DND-41 (cell line): ENCODE results near the gene RCAN2.

Experiments
- ATAC-seq: fragments of 200-7000 bp; cut with Tn5 transposase; 3 replicates; pipeline ENCODE4 v1.9.1; 2021; ENCODE audit warnings: low read depth; ENCODE audit not compliant: insufficient read depth
- DNase-seq: peaks from one replicate; pipeline ENCODE4 v3.0.0-alpha.2; 2020
- H2AFZ ChIP-seq: 2 replicates; pipeline ENCODE4 v1.6.0; 2012; ENCODE audit warnings: low read depth, low read length
- H3K27ac ChIP-seq: 2 replicates; pipeline ENCODE4 v1.5.1; 2012; ENCODE audit warnings: low read length, inconsistent platforms
- H3K27me3 ChIP-seq: fragments of 200-600 bp; sonication (generic); 2 replicates; pipeline ENCODE4 v1.6.0; 2012; ENCODE audit warnings: low read length, mild to moderate bottlenecking, inconsistent platforms; ENCODE audit not compliant: insufficient read depth, poor library complexity
- H3K36me3 ChIP-seq: 2 replicates; pipeline ENCODE4 v1.5.1; 2012; ENCODE audit warnings: low read length, inconsistent platforms; ENCODE audit not compliant: insufficient read depth
- H3K4me1 ChIP-seq: 2 replicates; pipeline ENCODE4 v1.5.1; 2012; ENCODE audit warnings: mild to moderate bottlenecking, low read length; ENCODE audit not compliant: insufficient read depth
- H3K4me2 ChIP-seq: 2 replicates; pipeline ENCODE4 v1.6.0; 2012; ENCODE audit warnings: mild to moderate bottlenecking, moderate library complexity, low read length, inconsistent platforms; ENCODE audit not compliant: insufficient read depth
- H3K4me3 ChIP-seq, 2 experiments: fragments of 200-600 bp in 1 of 2; shearing (Covaris generic) in 1 of 2; 2 replicates each; pipeline ENCODE4 v1.5.1; 2012 to 2016; ENCODE audit warnings: inconsistent platforms in 2 of 2, low read length in 2 of 2, mild to moderate bottlenecking in 2 of 2, low read depth in 1 of 2, moderate library complexity in 1 of 2
- H3K79me2 ChIP-seq: 2 replicates; pipeline ENCODE4 v1.6.0; 2012; ENCODE audit warnings: low read length, inconsistent platforms; ENCODE audit not compliant: insufficient read depth
- H3K9ac ChIP-seq: 2 replicates; pipeline ENCODE4 v1.6.0; 2012; ENCODE audit warnings: low read depth, mild to moderate bottlenecking, inconsistent platforms, low read length, moderate library complexity
- H3K9me3 ChIP-seq: 2 replicates; pipeline ENCODE4 v1.5.1; 2012; ENCODE audit warnings: low read length, moderate library complexity, mild to moderate bottlenecking, inconsistent platforms; ENCODE audit not compliant: insufficient read depth, severe bottlenecking
- H4K20me1 ChIP-seq: 2 replicates; pipeline ENCODE4 v1.6.0; 2012; ENCODE audit warnings: low read length; ENCODE audit not compliant: insufficient read depth
- CTCF ChIP-seq: IDR thresholded peaks from 2 replicates; pipeline ENCODE4 v1.5.1; 2012; ENCODE audit warnings: borderline replicate concordance, low read length, moderate library complexity, mild to moderate bottlenecking; ENCODE audit not compliant: poor library complexity, severe bottlenecking; ENCODE audit errors: extremely low read depth
- EZH2 ChIP-seq: IDR thresholded peaks from 3 replicates; pipeline ENCODE4 v1.6.1; 2012; ENCODE audit warnings: borderline replicate concordance, low read depth, mild to moderate bottlenecking, moderate library complexity, low read length, inconsistent platforms; ENCODE audit not compliant: severe bottlenecking

RCAN2 gene

GRCh38 chr6:46505693-46506512, 14.7 kb upstream of the RCAN2 start:
- ATAC-seq (no peak), DNase-seq (no peak)
- Histone ChIP-seq H3K79me2 (no peaks in the 10 kb centered on the region), H3K9me3 (no peaks in the 10 kb centered on the region), H3K4me2 (no peak overlapping the region), H3K4me1 (no peaks in the 10 kb centered on the region), H2AFZ (no peak overlapping the region), H3K36me3 (no peaks in the 10 kb centered on the region), H3K27ac (no peak overlapping the region), H3K27me3 (peaks cover 2% of the 10 kb centered on the region), H4K20me1 (no peaks in the 10 kb centered on the region), H3K4me3 (no peak overlapping the region), H3K9ac (no peak overlapping the region)
- TF ChIP-seq EZH2 (no peak), CTCF (no peak)

- no peak for DNase-seq
- no peaks in the 10 kb centered on the region for H3K36me3 ChIP-seq
These were observed 13.0 kb upstream of the RCAN2 start for GRCh38 chr6:46504242-46504641.

GRCh38 chr6:46502486-46503119, 11.4 kb upstream of the RCAN2 start:
- TF ChIP-seq CTCF (no peak), EZH2 (no peak)
- no peaks in the 10 kb centered on the region for H3K9me3 ChIP-seq
- H3K4me1 ChIP-seq: no peaks in the 10 kb centered on the region
- H3K36me3 ChIP-seq: no peaks in the 10 kb centered on the region
- DNase-seq (no peak), ATAC-seq (no peak)
- no peak overlapping the region for H3K9ac ChIP-seq
- no peaks in the 10 kb centered on the region for H3K27me3 ChIP-seq
- no peaks in the 10 kb centered on the region for H3K79me2 ChIP-seq
- H3K4me3 ChIP-seq: no peak overlapping the region
- H2AFZ ChIP-seq: no peak overlapping the region
- H3K27ac ChIP-seq: no peak overlapping the region
- H4K20me1 ChIP-seq: no peaks in the 10 kb centered on the region
- no peak overlapping the region for H3K4me2 ChIP-seq

More at GRCh38 chr6:46504242-46504641, 13.0 kb upstream of the RCAN2 start:
- Histone ChIP-seq H4K20me1 (no peaks in the 10 kb centered on the region), H3K9me3 (no peaks in the 10 kb centered on the region), H3K27ac (no peak overlapping the region), H3K4me2 (no peak overlapping the region), H3K27me3 (peaks cover 2% of the 10 kb centered on the region), H2AFZ (no peak overlapping the region), H3K4me1 (no peaks in the 10 kb centered on the region), H3K79me2 (no peaks in the 10 kb centered on the region), H3K9ac (no peak overlapping the region), H3K4me3 (no peak overlapping the region)
- TF ChIP-seq EZH2: no peak
- no peak for TF ChIP-seq CTCF
- ATAC-seq: no peak
